ENCODE measurements around the gene RYR1. TPM values are rescaled to one million over a fixed set of nuclear protein-coding genes. Genes with fewer than 3 reads are reported as not detected.

Gene RYR1
- total RNA-seq, 1 experiment from 2014 or later, result not detected

GRCh38 chr19:38389957-38390924 lies 43.2 kb upstream of the RYR1 start:
- H3K4me1 ChIP-seq (replicated peaks), result peaks cover 19% of the 10 kb centered on the region
- DNase-seq (ENCODE audit: low read depth in 1 of 2, low spot score in 2 of 2), result no peak
- no peaks in the 10 kb centered on the region; the same call in 1 of the 2 replicates for H3K9me3 ChIP-seq (replicated peaks)
- H3K36me3 ChIP-seq, result peaks cover 42% of the 10 kb centered on the region
- peak overlapping the region; percentile 59; the same call in 1 of the 2 replicates for H3K27ac ChIP-seq
- no peaks in the 10 kb centered on the region for H3K27me3 ChIP-seq (replicated peaks)
- H3K4me3 ChIP-seq, result no peak overlapping the region

- DNase-seq (ENCODE audit: low read depth in 1 of 2, low spot score in 2 of 2), result no peak
- Histone ChIP-seq H3K36me3 (peaks cover 28% of the 10 kb centered on the region), H3K27me3 (replicated peaks) (no peaks in the 10 kb centered on the region), H3K4me1 (replicated peaks) (peaks cover 19% of the 10 kb centered on the region), H3K9me3 (replicated peaks) (no peaks in the 10 kb centered on the region), H3K27ac (no peak overlapping the region), H3K4me3 (no peak overlapping the region)
Observed at GRCh38 chr19:38391911-38392464, 41.5 kb upstream of the RYR1 start.

GRCh38 chr19:38392707-38393308 lies 40.7 kb upstream of the RYR1 start:
- Histone ChIP-seq H3K4me1 (replicated peaks) (peaks cover 19% of the 10 kb centered on the region), H3K4me3 (no peak overlapping the region), H3K27me3 (replicated peaks) (no peaks in the 10 kb centered on the region), H3K27ac (no peak overlapping the region), H3K9me3 (replicated peaks) (no peaks in the 10 kb centered on the region), H3K36me3 (peaks cover 28% of the 10 kb centered on the region)
- no peak for DNase-seq (ENCODE audit: low read depth in 1 of 2, low spot score in 2 of 2)

GRCh38 chr19:38394488-38394887 lies 39.0 kb upstream of the RYR1 start:
- Histone ChIP-seq H3K4me1 (replicated peaks) (peaks cover 7% of the 10 kb centered on the region), H3K36me3 (peaks cover 26% of the 10 kb centered on the region), H3K27me3 (replicated peaks) (no peaks in the 10 kb centered on the region), H3K9me3 (replicated peaks) (no peaks in the 10 kb centered on the region), H3K27ac (no peak overlapping the region), H3K4me3 (no peak overlapping the region)
- DNase-seq (ENCODE audit: low read depth in 1 of 2, low spot score in 2 of 2), result no peak

GRCh38 chr19:38395381-38396114 lies 37.9 kb upstream of the RYR1 start:
- H3K27me3 ChIP-seq (replicated peaks), result no peaks in the 10 kb centered on the region
- no peak overlapping the region for H3K4me3 ChIP-seq
- peaks cover 3% of the 10 kb centered on the region; the same call in 1 of the 2 replicates for H3K4me1 ChIP-seq (replicated peaks)
- H3K36me3 ChIP-seq, result peaks cover 26% of the 10 kb centered on the region
- H3K27ac ChIP-seq, result no peak overlapping the region
- DNase-seq (ENCODE audit: low read depth in 1 of 2, low spot score in 2 of 2), result no peak
- no peaks in the 10 kb centered on the region for H3K9me3 ChIP-seq (replicated peaks)

GRCh38 chr19:38399081-38399480 lies 34.4 kb upstream of the RYR1 start:
- Histone ChIP-seq H3K27me3 (replicated peaks) (no peaks in the 10 kb centered on the region), H3K36me3 (peaks cover 16% of the 10 kb centered on the region), H3K9me3 (replicated peaks) (no peaks in the 10 kb centered on the region), H3K27ac (no peak overlapping the region), H3K4me1 (replicated peaks) (0 out of 2 replicates have a peak, but pooled peaks cover 3% of the 10 kb centered on the region), H3K4me3 (no peak overlapping the region)
- DNase-seq (ENCODE audit: low read depth in 1 of 2, low spot score in 2 of 2), result no peak

GRCh38 chr19:38399537-38399936 lies 34.0 kb upstream of the RYR1 start:
- Histone ChIP-seq H3K27ac (no peak overlapping the region), H3K9me3 (replicated peaks) (no peaks in the 10 kb centered on the region), H3K27me3 (replicated peaks) (no peaks in the 10 kb centered on the region)

GRCh38 chr19:38400361-38400760 lies 33.1 kb upstream of the RYR1 start:
- 0 out of 2 replicates have a peak, but pooled peaks cover 3% of the 10 kb centered on the region for H3K4me1 ChIP-seq (replicated peaks)
- no peak overlapping the region for H3K4me3 ChIP-seq
- peaks cover 9% of the 10 kb centered on the region; the same call in 1 of the 2 replicates for H3K36me3 ChIP-seq
- H3K27me3 ChIP-seq (replicated peaks), result no peaks in the 10 kb centered on the region
- no peak for DNase-seq (ENCODE audit: low read depth in 1 of 2, low spot score in 2 of 2)
- H3K27ac ChIP-seq, result no peak overlapping the region
- H3K9me3 ChIP-seq (replicated peaks), result no peaks in the 10 kb centered on the region

More at GRCh38 chr19:38399537-38399936, 34.0 kb upstream of the RYR1 start:
- Histone ChIP-seq H3K4me1 (replicated peaks) (0 out of 2 replicates have a peak, but pooled peaks cover 3% of the 10 kb centered on the region), H3K4me3 (no peak overlapping the region), H3K36me3 (peaks cover 12% of the 10 kb centered on the region)
- no peak for DNase-seq (ENCODE audit: low read depth in 1 of 2, low spot score in 2 of 2)

GRCh38 chr19:38401148-38401547 lies 32.3 kb upstream of the RYR1 start:
- no peak overlapping the region for H3K27ac ChIP-seq
- DNase-seq (ENCODE audit: low read depth in 1 of 2, low spot score in 2 of 2), result no peak
- H3K9me3 ChIP-seq (replicated peaks), result no peaks in the 10 kb centered on the region
- no peaks in the 10 kb centered on the region for H3K27me3 ChIP-seq (replicated peaks)
- H3K36me3 ChIP-seq, result peaks cover 7% of the 10 kb centered on the region; the same call in 1 of the 2 replicates
- H3K4me3 ChIP-seq, result no peak overlapping the region
- H3K4me1 ChIP-seq (replicated peaks), result 0 out of 2 replicates have a peak, but pooled peaks cover 3% of the 10 kb centered on the region

GRCh38 chr19:38402623-38402966 lies 30.9 kb upstream of the RYR1 start:
- no peak overlapping the region for H3K27ac ChIP-seq
- no peaks in the 10 kb centered on the region for H3K9me3 ChIP-seq (replicated peaks)
- H3K4me3 ChIP-seq, result peak overlapping the region; percentile 86
- no peak for DNase-seq (ENCODE audit: low read depth in 1 of 2, low spot score in 2 of 2)
- H3K36me3 ChIP-seq, result peaks cover 6% of the 10 kb centered on the region; the same call in 1 of the 2 replicates
- 0 out of 2 replicates have a peak, but pooled peaks cover 3% of the 10 kb centered on the region for H3K4me1 ChIP-seq (replicated peaks)
- H3K27me3 ChIP-seq (replicated peaks), result no peaks in the 10 kb centered on the region

GRCh38 chr19:38402967-38403674 lies 30.4 kb upstream of the RYR1 start, which contains the start of gene FAM98C:
Gene FAM98C (plus strand): TSS chr19:38403093. CDS start chr19:38403154, 61 bp downstream.
- Histone ChIP-seq H3K27me3 (replicated peaks) (no peaks in the 10 kb centered on the region), H3K36me3 (peaks cover 6% of the 10 kb centered on the region; the same call in 1 of the 2 replicates), H3K4me3 (peak within 1 kb of the TSS; percentile 86), H3K4me1 (replicated peaks) (0 out of 2 replicates have a peak, but pooled peaks cover 3% of the 10 kb centered on the region), H3K9me3 (replicated peaks) (no peaks in the 10 kb centered on the region), H3K27ac (peak within 1 kb of the TSS; percentile 24)
- peak; percentile 96 to 97 for DNase-seq (ENCODE audit: low read depth in 1 of 2, low spot score in 2 of 2)

GRCh38 chr19:38404858-38405257 lies 28.6 kb upstream of the RYR1 start:
- Histone ChIP-seq H3K9me3 (replicated peaks) (no peaks in the 10 kb centered on the region), H3K27me3 (replicated peaks) (no peaks in the 10 kb centered on the region), H3K4me3 (no peak overlapping the region), H3K27ac (no peak overlapping the region), H3K4me1 (replicated peaks) (0 out of 2 replicates have a peak, but pooled peaks cover 3% of the 10 kb centered on the region), H3K36me3 (peaks cover 6% of the 10 kb centered on the region; the same call in 1 of the 2 replicates)
- DNase-seq (ENCODE audit: low read depth in 1 of 2, low spot score in 2 of 2), result no peak
